GM19099 (cell line): ENCODE measurements around the gene PAK5.

Experiments
- POLR2A ChIP-seq: IDR thresholded peaks from 3 replicates; pipeline ENCODE4 v1.6.1; 2011; ENCODE audit warnings: low read depth; ENCODE audit not compliant: insufficient read length; ENCODE audit errors: extremely low read depth

Gene PAK5

GRCh38 chr20:9672027-9672426 is 166.8 kb downstream of the PAK5 start:
- TF ChIP-seq POLR2A = no peak

GRCh38 chr20:9668381-9668780 is 170.5 kb downstream of the PAK5 start:
- TF ChIP-seq POLR2A = no peak

DNA sequence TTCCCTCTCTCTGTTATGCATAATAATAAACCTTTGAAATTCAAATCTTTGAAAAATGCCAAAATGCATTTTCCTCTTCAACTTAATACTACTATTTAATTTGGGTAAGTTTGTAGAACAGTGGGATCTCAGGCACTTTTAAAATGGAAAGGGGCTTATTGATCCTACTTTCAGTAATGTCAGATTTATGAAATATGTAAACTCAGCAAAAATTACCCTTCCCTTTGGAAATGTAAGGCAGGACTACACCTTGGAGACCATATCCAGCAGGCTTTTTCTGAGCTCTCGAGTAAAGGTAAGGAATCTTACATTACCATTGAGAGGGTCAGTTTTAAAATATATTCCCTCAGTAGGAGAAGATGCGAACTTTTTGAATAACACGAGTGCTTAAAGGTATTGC is 175.5 kb downstream of the PAK5 start:
- no peak for TF ChIP-seq POLR2A

GRCh38 chr20:9660236-9660868 is 178.5 kb downstream of the PAK5 start:
- TF ChIP-seq POLR2A = no peak

- no peak for TF ChIP-seq POLR2A
Observed at GRCh38 chr20:9647741-9648140, 191.1 kb downstream of the PAK5 start.

- TF ChIP-seq POLR2A = no peak
Observed at GRCh38 chr20:9646375-9646774, 192.5 kb downstream of the PAK5 start.

- TF ChIP-seq POLR2A = no peak
Observed at GRCh38 chr20:9642882-9643281, 196.0 kb downstream of the PAK5 start.

- no peak for TF ChIP-seq POLR2A
Observed at GRCh38 chr20:9637889-9638288, 201.0 kb downstream of the PAK5 start.

GRCh38 chr20:9635750-9636149 is 203.1 kb downstream of the PAK5 start:
- no peak for TF ChIP-seq POLR2A

DNA sequence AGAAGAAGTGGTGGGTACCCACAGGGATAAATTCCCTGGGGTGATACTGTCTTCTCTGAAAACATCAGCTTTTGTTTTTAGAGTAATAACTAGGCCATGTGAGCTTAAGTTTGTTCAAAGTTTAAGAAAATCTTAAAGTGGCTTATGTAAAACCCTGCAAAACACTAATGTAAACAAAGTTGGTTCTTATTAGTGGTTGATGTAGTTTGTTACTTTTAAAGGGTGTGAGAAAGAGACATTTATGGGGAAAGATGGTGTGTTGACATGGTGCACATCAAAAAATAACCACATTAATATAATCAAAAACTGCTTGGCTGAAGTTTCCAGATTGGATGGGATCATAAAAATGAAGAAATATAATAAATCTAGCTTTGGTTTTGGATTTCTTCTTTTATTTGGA is 204.5 kb downstream of the PAK5 start:
- TF ChIP-seq POLR2A = no peak

DNA sequence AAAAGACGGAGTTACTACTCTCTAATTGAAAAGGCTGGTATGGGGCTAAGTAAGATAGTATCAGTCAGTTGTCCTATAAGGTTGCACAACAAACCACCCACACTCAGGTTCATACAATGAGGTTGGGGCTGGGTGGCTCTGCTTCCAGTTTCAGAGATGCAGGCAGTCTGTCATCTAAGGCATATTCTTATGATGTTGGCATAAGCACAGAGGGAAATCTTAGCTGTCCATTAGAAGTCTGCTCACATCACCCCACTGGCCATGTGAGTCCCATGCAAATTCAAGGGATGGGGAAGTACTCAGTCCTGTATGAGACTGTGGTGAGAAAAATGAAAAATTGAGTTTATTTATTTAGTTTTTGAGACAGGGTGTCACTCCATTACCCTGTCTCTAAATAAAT is 205.9 kb downstream of the PAK5 start:
- TF ChIP-seq POLR2A = no peak

DNA sequence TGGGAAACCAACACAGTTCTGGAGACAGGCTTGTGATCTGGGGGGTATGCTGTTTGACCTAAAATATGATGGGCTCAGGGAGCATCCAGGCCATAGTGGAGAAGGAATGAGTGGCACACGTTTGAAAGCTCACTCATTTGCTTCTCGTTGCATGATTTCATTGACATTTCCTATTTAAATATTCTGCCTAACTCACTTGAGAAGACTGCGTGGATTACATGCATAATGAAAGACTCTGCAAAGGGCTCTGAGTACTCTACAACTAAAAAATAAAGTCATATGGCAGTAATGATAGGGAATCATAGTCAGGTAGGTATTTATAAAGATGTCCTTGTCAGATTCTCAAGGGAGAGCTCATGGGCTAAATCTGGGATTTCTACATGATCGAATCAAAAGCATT is 206.6 kb downstream of the PAK5 start:
- TF ChIP-seq POLR2A = no peak

DNA sequence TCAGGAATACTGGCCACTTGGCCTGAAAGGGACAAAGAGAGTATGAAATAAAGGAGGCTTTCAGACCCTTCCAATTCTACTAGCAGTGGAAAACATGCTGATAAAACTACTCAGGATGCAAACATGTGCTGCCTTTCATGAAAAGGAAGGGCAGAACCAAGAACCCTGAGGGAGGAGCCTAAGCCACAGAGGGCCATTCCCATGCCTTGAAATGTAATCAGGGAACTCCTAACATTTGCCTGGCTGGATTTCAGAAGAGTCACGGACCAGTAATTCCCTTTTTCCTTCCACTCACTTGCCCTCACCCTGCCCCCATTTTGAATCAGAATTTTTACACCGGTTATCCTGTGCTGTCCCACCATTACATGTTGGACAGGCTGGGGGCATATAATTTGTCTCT is 208.3 kb downstream of the PAK5 start:
- no peak for TF ChIP-seq POLR2A

DNA sequence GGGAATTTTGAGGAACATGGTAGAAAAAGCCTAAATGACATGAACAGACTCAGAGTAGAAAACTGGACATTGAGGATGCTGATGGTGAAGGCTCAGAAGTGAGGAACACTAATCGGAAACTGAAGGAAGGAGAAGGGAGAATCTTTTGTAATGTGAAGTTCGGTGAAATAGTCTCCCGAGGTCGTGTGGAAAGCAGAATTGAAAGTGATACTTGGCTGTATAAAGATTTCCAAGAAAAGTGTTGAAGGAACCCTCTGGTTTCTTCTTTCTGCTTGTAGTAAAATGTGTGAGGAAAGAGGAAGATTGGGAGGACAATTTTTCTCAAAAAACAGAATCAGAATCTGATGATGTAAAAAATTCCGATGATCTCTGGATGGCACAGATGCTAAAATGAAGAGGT is 209.0 kb downstream of the PAK5 start:
- no peak for TF ChIP-seq POLR2A

DNA sequence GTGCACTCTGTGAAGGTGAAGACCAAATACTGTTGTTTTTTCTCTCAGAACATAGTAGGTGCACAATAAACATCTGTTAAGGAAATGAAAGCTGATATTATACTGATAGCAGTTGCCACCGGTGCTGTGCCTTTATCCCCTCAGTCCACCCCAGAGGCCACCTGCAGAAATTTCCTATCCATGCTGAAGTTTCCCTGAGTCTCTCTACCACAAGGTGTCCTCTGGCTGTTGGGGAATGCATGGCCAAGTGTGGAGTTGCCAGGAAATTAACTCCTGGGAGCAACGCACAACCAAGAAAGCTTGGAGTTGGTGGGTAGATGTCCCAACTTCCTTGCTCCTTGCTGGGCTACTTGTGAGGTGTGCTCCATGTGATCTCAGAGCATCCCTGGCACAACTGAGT is 210.3 kb downstream of the PAK5 start:
- TF ChIP-seq POLR2A = no peak

GRCh38 chr20:9628141-9628540 is 210.7 kb downstream of the PAK5 start:
- TF ChIP-seq POLR2A = no peak

- no peak for TF ChIP-seq POLR2A
Observed at GRCh38 chr20:9627219-9627618, 211.7 kb downstream of the PAK5 start.
